Stimulated activated CD4-positive, alpha-beta T cell treated with anti-CD3 and anti-CD28 coated beads, Interleukin-1b, Interleukin-23, amount 100 ng/mL, for 1 hour (primary cell): ENCODE data around the gene PCDHGA1.
A peak's percentile ranks its signal among the peaks of the same experiment; 100 is the strongest.

Experiments used
- DNase-seq, 2 donors: peaks; one replicate each; pipeline ENCODE4 v3.0.0-alpha.2; 2020; ENCODE audit warnings: low read depth in 2 of 2

The PCDHGA1 gene

GRCh38 chr5:141490771-141491170 is 160.5 kb downstream of the PCDHGA1 start:
- no peak for DNase-seq

- no peak for DNase-seq
Observed at GRCh38 chr5:141491323-141492167, 161.2 kb downstream of the PCDHGA1 start.

GRCh38 chr5:141492168-141492885 is 162.0 kb downstream of the PCDHGA1 start:
- no peak for DNase-seq

- DNase-seq, result no peak
Observed at GRCh38 chr5:141493500-141494422, 163.4 kb downstream of the PCDHGA1 start.

- DNase-seq, result no peak
Observed at GRCh38 chr5:141494761-141495452, 164.6 kb downstream of the PCDHGA1 start.

- no peak for DNase-seq
Observed at GRCh38 chr5:141495453-141495811, 165.1 kb downstream of the PCDHGA1 start.

- DNase-seq, result no peak
Observed at GRCh38 chr5:141496038-141496437, 165.7 kb downstream of the PCDHGA1 start.

GRCh38 chr5:141501761-141502160 is 171.4 kb downstream of the PCDHGA1 start:
- DNase-seq, result no peak

- DNase-seq, result no peak
Observed at GRCh38 chr5:141503681-141504080, 173.4 kb downstream of the PCDHGA1 start.

GRCh38 chr5:141504216-141504615 is 173.9 kb downstream of the PCDHGA1 start:
- DNase-seq, result no peak

- DNase-seq, result no peak
Observed at GRCh38 chr5:141506381-141507155, 176.3 kb downstream of the PCDHGA1 start.

- DNase-seq, result no peak
Observed at GRCh38 chr5:141507387-141508091, 177.2 kb downstream of the PCDHGA1 start.

GRCh38 chr5:141508440-141508797 is 178.1 kb downstream of the PCDHGA1 start:
- no peak for DNase-seq

GRCh38 chr5:141508798-141509611 is 178.7 kb downstream of the PCDHGA1 start:
- DNase-seq, result no peak

GRCh38 chr5:141510160-141510559 is 179.8 kb downstream of the PCDHGA1 start:
- no peak for DNase-seq

- no peak for DNase-seq
Observed at GRCh38 chr5:141510850-141511601, 180.7 kb downstream of the PCDHGA1 start.

- no peak for DNase-seq
Observed at GRCh38 chr5:141511771-141512325, 181.5 kb downstream of the PCDHGA1 start.

- DNase-seq, result peak; percentile 73 to 82
Observed at GRCh38 chr5:141512390-141512910, 182.1 kb downstream of the PCDHGA1 start.
